Measurements from ENCODE around the gene SMARCB1. TPM values are rescaled to one million over a fixed set of nuclear protein-coding genes. Genes with fewer than 3 reads are reported as not detected.

The SMARCB1 gene
- total and polyA plus RNA-seq, 4 donors, result 39.2 to 69.6 (median 47.8) TPM

DNA sequence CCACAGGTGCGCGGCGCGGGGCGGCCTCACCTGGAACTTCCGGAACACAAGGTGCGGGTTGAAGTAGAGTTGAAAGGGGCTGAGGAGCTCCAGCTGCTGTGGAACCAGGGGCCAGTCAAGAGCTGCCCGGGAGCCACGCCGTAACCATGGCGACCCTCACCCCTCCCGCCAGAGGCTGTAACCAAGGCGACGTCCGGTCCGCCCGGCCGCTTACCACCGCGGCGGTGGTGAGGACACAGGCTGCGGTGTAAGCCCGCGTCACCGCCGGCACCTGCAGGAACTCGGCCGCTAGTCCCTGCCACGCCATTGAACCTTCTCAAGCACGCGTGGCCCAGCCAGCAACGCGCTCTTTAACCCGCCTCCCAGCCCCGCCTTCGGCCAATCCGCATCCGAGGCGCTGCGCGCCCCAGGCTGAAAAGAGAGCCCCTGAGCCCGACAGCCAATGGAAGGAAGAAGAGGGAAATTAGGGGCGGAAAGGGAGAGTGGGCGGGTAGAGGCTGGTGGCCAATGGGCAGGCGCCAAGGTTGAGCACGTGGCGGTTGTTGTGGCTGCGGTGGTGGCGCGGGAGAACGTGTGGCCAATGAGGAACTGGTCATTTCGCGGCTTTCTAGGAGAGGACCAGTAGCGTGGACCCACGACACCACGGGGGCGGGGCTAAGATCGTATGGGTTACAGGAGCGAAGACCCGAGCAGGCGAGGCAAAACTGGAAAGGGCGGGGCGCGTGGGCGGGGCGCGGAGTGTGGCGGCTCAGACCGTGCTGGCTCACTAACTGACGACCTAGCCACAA, 52.1 kb downstream of the SMARCB1 start, which contains the start of gene DERL3:
DERL3 (minus strand) TSS at position 326 of the 788 bp plus-strand sequence; CDS start at position 307, 19 bp downstream.
- peak; percentile 94 for ATAC-seq (ENCODE audit: insufficient read depth, low FRiP score)
- no peaks in the 10 kb centered on the region for H3K27me3 ChIP-seq (ENCODE audit: control insufficient read depth in 3 of 3, insufficient read depth in 3 of 3, low read length in 2 of 3)
- 1% methylated on average over 66 to 70 of the region's 70 CpGs for WGBS, 2 donors
- TF ChIP-seq, protein P1, sequence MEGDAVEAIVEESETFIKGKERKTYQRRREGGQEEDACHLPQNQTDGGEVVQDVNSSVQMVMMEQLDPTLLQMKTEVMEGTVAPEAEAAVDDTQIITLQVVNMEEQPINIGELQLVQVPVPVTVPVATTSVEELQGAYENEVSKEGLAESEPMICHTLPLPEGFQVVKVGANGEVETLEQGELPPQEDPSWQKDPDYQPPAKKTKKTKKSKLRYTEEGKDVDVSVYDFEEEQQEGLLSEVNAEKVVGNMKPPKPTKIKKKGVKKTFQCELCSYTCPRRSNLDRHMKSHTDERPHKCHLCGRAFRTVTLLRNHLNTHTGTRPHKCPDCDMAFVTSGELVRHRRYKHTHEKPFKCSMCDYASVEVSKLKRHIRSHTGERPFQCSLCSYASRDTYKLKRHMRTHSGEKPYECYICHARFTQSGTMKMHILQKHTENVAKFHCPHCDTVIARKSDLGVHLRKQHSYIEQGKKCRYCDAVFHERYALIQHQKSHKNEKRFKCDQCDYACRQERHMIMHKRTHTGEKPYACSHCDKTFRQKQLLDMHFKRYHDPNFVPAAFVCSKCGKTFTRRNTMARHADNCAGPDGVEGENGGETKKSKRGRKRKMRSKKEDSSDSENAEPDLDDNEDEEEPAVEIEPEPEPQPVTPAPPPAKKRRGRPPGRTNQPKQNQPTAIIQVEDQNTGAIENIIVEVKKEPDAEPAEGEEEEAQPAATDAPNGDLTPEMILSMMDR (IDR thresholded peaks at IDR 0.05; ENCODE audit: control extremely low read depth, extremely low read depth), result no peak
- peak; percentile 94 to 96 (median 95) for DNase-seq
- no peaks in the 10 kb centered on the region for H3K9me3 ChIP-seq (ENCODE audit: control insufficient read depth in 4 of 4, insufficient read depth in 3 of 4, low read length in 3 of 4)
- peak within 1 kb of the TSS in 1 of 2 donors; percentile 77 for H3K27ac ChIP-seq (ENCODE audit: low read depth in 1 of 2, low read length in 1 of 2)
- no peak within 1 kb of the TSS for H3K9ac ChIP-seq (ENCODE audit: insufficient read depth in 1 of 2, low read length in 2 of 2)
- H3K36me3 ChIP-seq (ENCODE audit: control insufficient read depth in 4 of 4, insufficient read depth in 4 of 4, low read length in 4 of 4), result peaks cover 0 to 22% (median 12%) of the 10 kb centered on the region in 4 donors
- H3K4me1 ChIP-seq (ENCODE audit: control insufficient read depth in 5 of 5, insufficient read depth in 5 of 5, low read length in 5 of 5), result peaks cover 0 to 18% (median 8%) of the 10 kb centered on the region in 5 donors
- H3K4me3 ChIP-seq, result peak within 1 kb of the TSS; percentile 44

DNA sequence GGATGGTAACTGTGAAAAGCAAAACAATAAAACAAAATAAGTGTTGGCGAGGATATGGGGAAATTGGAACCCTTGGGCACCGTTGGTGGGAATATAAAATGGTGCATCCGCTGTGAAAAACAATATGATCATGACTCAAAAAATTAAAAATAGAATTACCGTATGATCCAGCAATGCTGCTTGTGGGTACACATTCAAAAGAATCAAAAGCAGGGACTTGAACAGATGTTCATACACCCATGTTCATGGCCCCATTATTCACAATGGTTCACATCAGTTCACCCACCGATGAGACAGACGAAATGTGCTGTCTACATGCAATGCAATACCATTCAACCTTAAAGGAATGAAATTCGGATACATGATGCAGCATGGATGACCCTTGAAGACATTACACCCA, 53.3 kb downstream of the SMARCB1 start:
- 80 to 85% methylated on average over 7 of the region's 7 CpGs for WGBS, 2 donors
- Histone ChIP-seq H3K9ac (ENCODE audit: insufficient read depth in 1 of 2, low read length in 2 of 2) (no peak overlapping the region), H3K36me3 (ENCODE audit: control insufficient read depth in 4 of 4, insufficient read depth in 4 of 4, low read length in 4 of 4) (peaks cover 0 to 13% (median 8%) of the 10 kb centered on the region in 4 donors), H3K27ac (ENCODE audit: low read depth in 1 of 2, low read length in 1 of 2) (no peak overlapping the region), H3K4me3 (no peak overlapping the region), H3K27me3 (ENCODE audit: control insufficient read depth in 3 of 3, insufficient read depth in 3 of 3, low read length in 2 of 3) (no peaks in the 10 kb centered on the region), H3K4me1 (ENCODE audit: control insufficient read depth in 5 of 5, insufficient read depth in 5 of 5, low read length in 5 of 5) (peaks cover 3 to 18% (median 13%) of the 10 kb centered on the region in 5 donors), H3K9me3 (ENCODE audit: control insufficient read depth in 4 of 4, insufficient read depth in 3 of 4, low read length in 3 of 4) (no peaks in the 10 kb centered on the region)
- TF ChIP-seq, protein P1 (IDR thresholded peaks at IDR 0.05; ENCODE audit: control extremely low read depth, extremely low read depth), result no peak
- no peak for DNase-seq
- no peak for ATAC-seq (ENCODE audit: insufficient read depth, low FRiP score)

DNA sequence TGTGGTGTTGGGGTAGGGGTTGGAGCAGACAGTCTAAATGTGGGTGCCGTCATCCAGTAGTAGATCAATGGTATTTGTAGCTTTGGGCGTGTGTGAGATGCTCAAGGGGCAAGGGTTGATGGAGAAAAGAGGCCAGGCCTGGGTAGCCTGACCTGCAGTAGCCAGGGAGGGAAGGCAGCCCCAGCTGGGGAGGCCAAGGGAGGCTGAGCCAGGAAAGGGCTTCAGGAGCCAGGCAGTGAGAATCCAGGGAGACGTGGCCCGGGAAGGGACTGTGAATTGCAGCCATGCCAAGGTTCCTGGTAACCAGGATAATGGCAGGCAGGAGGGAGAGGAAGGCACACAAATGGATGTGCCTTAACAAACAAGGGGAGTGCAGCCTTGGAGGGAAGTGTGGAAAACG, 54.5 kb downstream of the SMARCB1 start:
- DNase-seq (no peak), ATAC-seq (ENCODE audit: insufficient read depth, low FRiP score) (no peak)
- WGBS, 2 donors, result 85 to 94% methylated on average over 5 of the region's 5 CpGs
- H3K9me3 ChIP-seq (ENCODE audit: control insufficient read depth in 4 of 4, insufficient read depth in 3 of 4, low read length in 3 of 4), result no peaks in the 10 kb centered on the region
- H3K4me1 ChIP-seq (ENCODE audit: control insufficient read depth in 5 of 5, insufficient read depth in 5 of 5, low read length in 5 of 5), result peaks cover 3 to 20% (median 13%) of the 10 kb centered on the region in 5 donors
- no peak overlapping the region for H3K4me3 ChIP-seq
- H3K36me3 ChIP-seq (ENCODE audit: control insufficient read depth in 4 of 4, insufficient read depth in 4 of 4, low read length in 4 of 4), result peaks cover 0 to under 1% (median 0%) of the 10 kb centered on the region in 4 donors
- no peak overlapping the region for H3K9ac ChIP-seq (ENCODE audit: insufficient read depth in 1 of 2, low read length in 2 of 2)
- H3K27me3 ChIP-seq (ENCODE audit: control insufficient read depth in 3 of 3, insufficient read depth in 3 of 3, low read length in 2 of 3), result no peaks in the 10 kb centered on the region
- no peak overlapping the region for H3K27ac ChIP-seq (ENCODE audit: low read depth in 1 of 2, low read length in 1 of 2)
- TF ChIP-seq, protein P1 (IDR thresholded peaks at IDR 0.05; ENCODE audit: control extremely low read depth, extremely low read depth), result no peak

Measured in lung (tissue), 12 donors.